Activated naive CD8-positive, alpha-beta T cell treated with anti-CD3 and anti-CD28 coated beads, Interleukin-2, amount 50 U/mL, for 24 hours (primary cell): ENCODE measurements around the gene SORL1.
"Not testable (repeated sequence)": the region's sequence is repeated elsewhere in the genome, so short reads cannot be mapped to it uniquely, and the experiment has no call there.

Experiments used
- ATAC-seq: fragments of 150-1000 bp; cut with Tn5 transposase; one replicate; pipeline ENCODE4 v1.10.0; 2021
- DNase-seq: peaks from one replicate; pipeline ENCODE4 v3.0.0; 2021
- H3K27ac Mint-ChIP-seq: one replicate; pipeline ENCODE4 v1.8.0; 2021; ENCODE audit warnings: mild to moderate bottlenecking, mixed read lengths
- H3K27me3 Mint-ChIP-seq: one replicate; pipeline ENCODE4 v1.8.0; 2021; ENCODE audit warnings: mixed read lengths
- H3K36me3 Mint-ChIP-seq: one replicate; pipeline ENCODE4 v1.8.0; 2021; ENCODE audit warnings: low read depth, mixed read lengths
- H3K4me1 Mint-ChIP-seq: one replicate; pipeline ENCODE4 v1.8.0; 2021; ENCODE audit warnings: mixed read lengths
- H3K4me3 Mint-ChIP-seq: one replicate; pipeline ENCODE4 v1.8.0; 2021; ENCODE audit warnings: mild to moderate bottlenecking, moderate library complexity, mixed read lengths
- H3K9me3 Mint-ChIP-seq: one replicate; pipeline ENCODE4 v1.8.0; 2021; ENCODE audit warnings: mixed read lengths

Gene SORL1

DNA sequence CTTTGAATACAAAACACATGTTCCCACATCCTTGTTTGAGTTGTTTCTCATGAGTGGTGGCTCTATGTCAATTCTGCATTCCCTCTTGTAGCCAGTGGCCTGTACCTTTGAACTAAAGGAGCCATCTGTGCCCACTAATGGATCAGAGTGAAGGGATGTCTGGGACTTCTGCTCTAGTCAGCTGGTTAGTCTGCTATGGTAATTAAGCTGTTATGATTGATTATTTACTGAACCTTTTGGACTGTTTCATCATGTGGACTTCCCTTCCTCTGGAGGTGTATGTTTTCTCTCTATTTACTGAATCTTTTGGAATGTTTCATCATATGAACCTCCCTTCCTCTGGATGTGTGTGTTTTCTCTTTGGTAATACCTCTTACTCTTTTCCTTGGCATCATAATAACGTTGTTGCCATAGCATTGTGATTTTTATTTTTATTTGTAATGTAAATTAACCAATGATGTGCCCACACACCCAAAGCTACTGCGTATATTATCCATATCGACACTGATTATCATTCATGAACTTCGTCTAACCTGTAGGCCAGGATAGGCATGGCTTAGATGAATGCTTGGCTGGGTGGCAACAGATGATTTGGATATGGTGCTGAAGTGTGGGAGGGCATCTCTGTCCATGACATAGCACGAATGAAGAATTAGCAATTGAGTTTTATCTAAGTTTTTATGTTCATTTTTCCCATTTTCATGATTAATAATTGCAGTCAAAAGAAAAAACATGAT, 113.0 kb downstream of the SORL1 start:
- Mint-ChIP-seq H3K4me1 (peaks cover 45% of the 10 kb centered on the region), H3K4me3 (no peak overlapping the region), H3K27ac (no peak overlapping the region), H3K36me3 (peaks cover 31% of the 10 kb centered on the region), H3K9me3 (no peaks in the 10 kb centered on the region), H3K27me3 (no peaks in the 10 kb centered on the region)
- ATAC-seq (no peak), DNase-seq (no peak)

DNA sequence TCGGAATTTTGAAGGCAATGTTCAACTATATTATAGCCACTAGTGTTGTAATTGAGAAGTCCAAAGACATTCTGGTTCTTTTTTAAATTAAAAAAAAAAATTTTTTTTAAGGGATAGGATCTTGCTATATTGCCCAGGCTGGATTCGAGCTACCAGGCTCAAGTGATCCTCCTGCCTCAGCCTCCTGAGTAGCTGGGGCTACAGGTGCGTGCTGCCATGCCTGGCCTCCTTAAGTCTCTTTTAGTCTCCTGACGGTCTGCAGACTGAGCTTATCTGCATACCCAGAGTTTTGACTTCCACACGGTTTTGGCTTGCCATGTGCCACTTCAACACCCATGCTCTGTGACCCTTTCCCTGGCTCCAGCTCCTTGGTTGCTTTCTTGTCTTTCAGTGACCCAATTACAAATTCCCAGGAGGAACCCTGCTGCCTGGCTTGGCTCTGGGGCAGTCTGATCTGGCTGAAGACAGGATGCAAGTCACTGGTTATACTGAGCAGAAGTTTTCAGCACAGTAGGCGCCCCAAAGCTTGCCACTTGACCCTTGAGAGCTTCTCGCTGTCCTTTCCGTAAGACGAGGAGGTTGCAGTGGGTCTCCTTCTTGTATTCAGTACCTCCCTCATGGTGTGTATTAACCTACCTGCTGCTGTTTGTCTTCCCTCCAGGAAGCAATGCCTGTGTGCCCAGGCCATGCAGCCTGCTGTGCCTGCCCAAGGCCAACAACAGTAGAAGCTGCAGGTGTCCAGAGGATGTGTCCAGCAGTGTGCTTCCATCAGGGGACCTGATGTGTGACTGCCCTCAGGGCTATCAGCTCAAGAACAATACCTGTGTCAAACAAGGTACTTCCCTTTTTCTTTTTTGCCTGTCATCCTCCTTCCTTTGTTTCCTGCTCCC, 114.4 kb downstream of the SORL1 start:
- Mint-ChIP-seq H3K27me3 (no peaks in the 10 kb centered on the region), H3K4me1 (peaks cover 38% of the 10 kb centered on the region), H3K27ac (peak overlapping the region; percentile 23), H3K4me3 (no peak overlapping the region), H3K36me3 (peaks cover 35% of the 10 kb centered on the region), H3K9me3 (no peaks in the 10 kb centered on the region)
- ATAC-seq (no peak), DNase-seq (no peak)

DNA sequence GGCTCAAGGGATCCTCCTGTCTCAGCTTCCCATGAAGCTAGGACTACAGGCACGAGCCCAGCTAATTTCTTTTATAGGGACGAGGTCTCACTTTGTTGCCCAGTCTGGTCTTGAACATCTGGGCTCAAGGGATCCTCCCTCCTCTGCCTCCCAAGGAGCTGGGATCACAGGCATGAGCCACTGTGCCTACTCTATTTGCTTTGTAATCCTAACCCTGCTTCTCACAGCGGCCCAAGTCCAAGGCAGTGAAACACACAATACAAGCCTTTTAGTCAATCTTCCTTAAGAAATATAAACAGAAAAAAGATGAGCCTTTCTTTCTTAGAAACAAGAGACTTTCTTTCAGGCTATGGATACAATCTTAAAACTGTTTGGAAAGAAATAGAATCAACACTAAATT, 115.9 kb downstream of the SORL1 start:
- Mint-ChIP-seq H3K36me3 (peaks cover 38% of the 10 kb centered on the region), H3K27ac (peak overlapping the region; percentile 50), H3K9me3 (no peaks in the 10 kb centered on the region), H3K4me1 (peaks cover 24% of the 10 kb centered on the region), H3K4me3 (no peak overlapping the region), H3K27me3 (no peaks in the 10 kb centered on the region)
- ATAC-seq (no peak), DNase-seq (no peak)

DNA sequence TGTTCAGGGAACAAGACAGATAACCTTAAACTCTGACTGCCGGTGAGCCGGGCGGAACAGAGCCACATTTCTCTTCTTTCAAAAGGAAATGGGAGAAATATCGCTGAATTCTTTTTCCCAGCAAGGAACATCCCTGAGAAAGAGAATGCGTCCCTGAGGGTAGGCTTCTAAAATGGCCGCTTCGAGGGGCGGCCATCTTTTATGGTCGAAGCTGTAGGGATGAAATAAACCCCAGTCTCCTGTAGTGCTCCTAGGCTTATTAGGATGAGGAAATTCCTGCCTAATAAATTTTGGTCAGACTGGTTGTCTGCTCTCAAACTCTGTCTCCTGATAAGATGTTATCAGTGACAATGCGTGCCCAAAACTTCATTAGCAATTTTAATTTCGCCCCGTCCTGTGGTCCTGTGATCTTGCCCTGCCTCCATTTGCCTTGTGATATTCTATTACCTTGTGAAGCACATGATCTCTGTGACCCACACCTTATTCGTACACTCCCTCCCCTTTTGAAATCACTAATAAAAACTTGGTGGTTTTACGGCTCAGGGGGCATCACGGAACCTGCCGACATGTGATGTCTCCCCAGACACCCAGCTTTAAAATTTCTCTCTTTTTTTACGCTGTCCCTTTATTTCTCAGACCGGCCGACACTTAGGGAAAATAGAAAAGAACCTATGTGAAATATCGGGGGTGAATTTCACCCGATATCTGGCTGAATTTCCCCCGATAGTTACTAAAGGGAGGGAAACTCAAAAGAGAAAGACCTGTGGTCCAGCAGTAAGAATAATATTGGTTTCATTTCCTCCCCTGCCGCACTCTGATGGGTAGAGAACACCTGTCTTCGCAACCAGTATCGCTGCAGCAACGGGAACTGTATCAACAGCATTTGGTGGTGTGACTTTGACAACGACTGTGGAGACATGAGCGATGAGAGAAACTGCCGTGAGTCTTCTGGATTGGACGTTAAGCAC, 117.5 kb downstream of the SORL1 start:
- H3K27me3 Mint-ChIP-seq, H3K4me3 Mint-ChIP-seq, ATAC-seq, H3K9me3 Mint-ChIP-seq, DNase-seq, H3K27ac Mint-ChIP-seq, H3K4me1 Mint-ChIP-seq: not testable (repeated sequence)
- H3K36me3 Mint-ChIP-seq, result peaks cover 41% of the 10 kb centered on the region

DNA sequence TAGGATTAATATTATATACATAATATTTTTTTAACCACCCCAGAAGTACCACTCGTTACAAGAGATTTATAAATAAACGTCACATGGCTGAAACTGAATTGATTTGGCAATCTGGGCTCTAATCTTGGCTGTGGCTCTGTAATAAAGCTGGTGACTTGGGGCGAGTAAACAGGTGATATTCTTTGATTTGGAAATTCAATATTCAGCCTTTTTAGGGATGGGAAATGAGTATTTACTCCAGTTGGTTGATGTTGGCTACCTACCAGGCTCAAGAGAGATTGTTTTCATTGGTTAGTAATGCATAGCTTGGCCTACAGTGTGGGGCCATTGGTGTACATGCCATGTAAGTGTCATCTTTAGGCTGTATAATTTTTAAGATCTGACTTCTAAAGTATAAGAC, 118.3 kb downstream of the SORL1 start:
- Mint-ChIP-seq H3K4me1 (peaks cover 15% of the 10 kb centered on the region), H3K36me3 (peaks cover 39% of the 10 kb centered on the region), H3K27ac (no peak overlapping the region), H3K4me3 (no peak overlapping the region), H3K9me3 (no peaks in the 10 kb centered on the region), H3K27me3 (no peaks in the 10 kb centered on the region)
- DNase-seq, result no peak
- ATAC-seq, result no peak

DNA sequence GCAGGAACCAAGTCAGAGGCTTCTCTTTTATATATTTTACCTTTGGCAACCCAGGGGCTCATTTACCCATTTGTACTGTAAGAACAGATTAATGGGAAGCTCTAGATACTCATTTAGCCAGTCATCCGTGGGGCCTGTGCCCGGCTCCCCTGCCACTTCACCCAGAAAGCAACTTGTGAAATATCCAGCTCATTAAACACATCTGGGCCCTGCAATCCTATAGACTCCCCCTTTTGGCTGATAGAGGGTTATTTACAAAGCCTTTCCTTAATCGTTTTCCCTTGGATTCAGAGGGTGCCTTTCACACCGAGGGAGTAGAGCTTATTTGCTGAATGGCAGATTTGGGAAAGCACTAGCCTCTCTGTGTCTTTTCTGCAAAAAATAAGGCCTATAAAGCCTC, 119.4 kb downstream of the SORL1 start:
- Mint-ChIP-seq H3K36me3 (peaks cover 43% of the 10 kb centered on the region), H3K27ac (no peak overlapping the region), H3K4me3 (no peak overlapping the region), H3K27me3 (no peaks in the 10 kb centered on the region), H3K9me3 (no peaks in the 10 kb centered on the region), H3K4me1 (peaks cover 21% of the 10 kb centered on the region)
- ATAC-seq (no peak), DNase-seq (no peak)

DNA sequence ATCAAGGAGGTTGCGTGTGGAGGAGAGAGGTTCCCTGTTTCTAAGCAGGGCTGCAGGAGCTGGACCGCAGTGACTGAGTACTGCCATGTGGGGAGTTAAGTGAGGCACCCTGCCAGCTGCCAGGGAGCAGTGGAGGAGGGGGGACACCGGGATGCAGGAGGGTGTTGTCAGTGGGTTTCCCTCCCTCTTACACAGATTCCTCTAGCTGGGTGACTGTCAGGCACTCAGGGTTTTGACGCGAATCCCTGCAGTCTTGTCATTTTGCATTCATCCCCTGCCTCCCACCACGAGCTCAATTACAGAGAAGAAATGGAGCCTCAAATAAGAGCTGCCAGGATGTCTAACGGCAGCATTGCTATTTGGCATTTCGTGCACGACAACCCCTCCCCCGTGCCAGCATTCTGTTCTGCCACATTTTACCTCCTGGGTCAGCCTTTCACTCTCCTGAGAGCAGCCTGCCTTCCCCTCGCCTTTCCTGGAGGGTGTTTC, 120.5 kb downstream of the SORL1 start:
- no peaks in the 10 kb centered on the region for H3K27me3 Mint-ChIP-seq
- no peak for ATAC-seq
- no peaks in the 10 kb centered on the region for H3K9me3 Mint-ChIP-seq
- peaks cover 15% of the 10 kb centered on the region for H3K4me1 Mint-ChIP-seq
- H3K36me3 Mint-ChIP-seq, result peaks cover 45% of the 10 kb centered on the region
- H3K4me3 Mint-ChIP-seq, result no peak overlapping the region
- peak overlapping the region; percentile 20 for H3K27ac Mint-ChIP-seq
- DNase-seq, result no peak

DNA sequence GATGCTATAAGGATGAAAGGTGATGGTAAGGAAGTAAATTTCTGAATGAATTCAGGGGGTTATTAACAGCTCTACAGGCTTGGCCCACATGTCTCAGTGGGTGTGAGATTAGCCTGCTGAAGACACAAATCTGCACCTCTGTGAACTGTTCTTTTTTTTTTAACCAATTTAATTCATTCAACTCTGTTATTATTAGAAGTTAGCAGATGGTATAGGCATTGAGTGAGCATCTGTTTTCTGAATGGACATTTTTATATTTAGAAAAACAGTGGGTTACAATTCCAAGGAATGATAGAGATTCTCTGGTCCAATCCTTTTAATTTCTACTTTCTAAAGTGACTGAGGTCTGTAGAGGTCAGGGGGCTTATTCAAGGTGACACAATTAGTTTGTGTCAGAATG, 122.7 kb downstream of the SORL1 start:
- Mint-ChIP-seq H3K27ac (no peak overlapping the region), H3K4me3 (no peak overlapping the region), H3K27me3 (no peaks in the 10 kb centered on the region), H3K36me3 (peaks cover 58% of the 10 kb centered on the region), H3K9me3 (peaks cover under 1% of the 10 kb centered on the region), H3K4me1 (peaks cover 16% of the 10 kb centered on the region)
- DNase-seq, result no peak
- no peak for ATAC-seq

DNA sequence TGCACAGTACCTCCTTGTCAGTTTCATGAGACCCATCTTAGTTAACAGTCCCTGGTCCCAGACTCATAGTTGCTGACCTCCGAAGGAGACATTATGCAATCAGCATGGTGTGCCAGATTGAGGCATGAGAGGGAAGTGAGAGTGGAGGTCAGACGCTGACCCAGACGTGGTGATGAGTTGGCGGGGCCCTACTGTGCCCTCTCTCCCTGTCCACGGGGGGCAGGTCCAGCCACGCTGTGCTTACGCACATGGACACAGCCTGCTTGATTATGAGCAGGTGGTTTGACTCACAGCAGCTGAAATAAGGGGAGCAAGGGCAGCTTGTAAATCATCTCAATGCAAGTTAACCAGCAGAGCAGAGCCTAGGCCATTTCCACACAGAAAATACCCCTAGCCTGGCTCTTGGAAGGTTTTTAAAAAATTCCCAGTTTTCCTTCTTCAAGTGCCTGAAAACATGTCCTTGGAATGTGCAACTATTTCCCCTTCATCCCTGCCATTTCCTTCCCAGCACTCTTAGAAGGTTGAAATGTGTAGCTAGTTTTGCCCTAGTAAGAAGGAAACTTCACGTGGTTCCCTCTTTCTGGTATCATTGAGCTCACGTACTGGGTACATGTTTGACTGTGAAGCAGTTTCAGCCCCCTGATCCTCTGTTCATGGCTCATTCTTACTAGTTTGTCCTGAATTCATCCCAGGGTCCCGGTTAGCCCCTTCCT, 123.3 kb downstream of the SORL1 start:
- DNase-seq (no peak), ATAC-seq (no peak)
- Mint-ChIP-seq H3K27me3 (no peaks in the 10 kb centered on the region), H3K27ac (peak overlapping the region; percentile 25), H3K4me1 (peaks cover 16% of the 10 kb centered on the region), H3K36me3 (peaks cover 64% of the 10 kb centered on the region), H3K9me3 (peaks cover 6% of the 10 kb centered on the region), H3K4me3 (no peak overlapping the region)

DNA sequence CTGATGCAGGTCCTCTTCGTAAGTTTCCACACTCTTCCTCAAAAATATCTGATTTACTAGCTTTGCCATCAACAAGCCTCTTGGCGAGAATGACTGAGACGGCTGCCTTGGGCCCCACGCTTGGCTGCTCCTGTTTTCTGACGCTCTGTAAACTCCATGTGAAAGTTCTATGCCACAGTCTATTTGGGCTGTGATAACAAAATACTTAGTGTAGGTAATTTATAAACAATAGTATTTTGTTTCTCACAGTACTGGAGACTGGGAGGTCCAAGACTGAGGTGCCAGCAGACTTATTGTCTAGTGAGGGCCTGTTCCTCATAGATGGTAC, 123.8 kb downstream of the SORL1 start:
- Mint-ChIP-seq H3K9me3 (peaks cover 6% of the 10 kb centered on the region), H3K27ac (peak overlapping the region; percentile 25), H3K36me3 (peaks cover 68% of the 10 kb centered on the region), H3K4me1 (peaks cover 16% of the 10 kb centered on the region), H3K27me3 (no peaks in the 10 kb centered on the region), H3K4me3 (no peak overlapping the region)
- DNase-seq (no peak), ATAC-seq (no peak)

DNA sequence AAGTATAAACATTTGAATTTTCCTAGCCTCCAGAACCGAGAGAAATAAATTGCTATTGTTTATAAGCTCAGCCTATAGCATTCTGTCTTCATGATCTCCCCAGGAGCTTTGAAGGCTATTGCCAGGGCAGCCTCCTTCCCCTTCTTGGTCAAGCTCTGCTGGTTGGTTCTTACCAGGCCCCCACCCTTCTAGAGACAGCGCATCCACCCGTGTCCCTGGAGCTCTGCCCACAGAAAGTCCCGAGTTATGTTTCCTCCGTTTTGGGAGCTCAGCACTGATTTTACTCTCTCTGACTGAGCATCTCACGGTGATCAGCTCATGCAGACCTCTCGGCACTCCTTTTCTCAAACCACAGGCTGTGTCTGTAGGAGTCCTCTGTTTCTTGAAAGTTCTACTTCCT, 124.4 kb downstream of the SORL1 start:
- DNase-seq (no peak), ATAC-seq (no peak)
- H3K4me1 Mint-ChIP-seq, result peaks cover 20% of the 10 kb centered on the region
- H3K36me3 Mint-ChIP-seq, result peaks cover 70% of the 10 kb centered on the region
- no peaks in the 10 kb centered on the region for H3K27me3 Mint-ChIP-seq
- H3K4me3 Mint-ChIP-seq, result no peak overlapping the region
- no peak overlapping the region for H3K27ac Mint-ChIP-seq
- peaks cover 6% of the 10 kb centered on the region for H3K9me3 Mint-ChIP-seq

DNA sequence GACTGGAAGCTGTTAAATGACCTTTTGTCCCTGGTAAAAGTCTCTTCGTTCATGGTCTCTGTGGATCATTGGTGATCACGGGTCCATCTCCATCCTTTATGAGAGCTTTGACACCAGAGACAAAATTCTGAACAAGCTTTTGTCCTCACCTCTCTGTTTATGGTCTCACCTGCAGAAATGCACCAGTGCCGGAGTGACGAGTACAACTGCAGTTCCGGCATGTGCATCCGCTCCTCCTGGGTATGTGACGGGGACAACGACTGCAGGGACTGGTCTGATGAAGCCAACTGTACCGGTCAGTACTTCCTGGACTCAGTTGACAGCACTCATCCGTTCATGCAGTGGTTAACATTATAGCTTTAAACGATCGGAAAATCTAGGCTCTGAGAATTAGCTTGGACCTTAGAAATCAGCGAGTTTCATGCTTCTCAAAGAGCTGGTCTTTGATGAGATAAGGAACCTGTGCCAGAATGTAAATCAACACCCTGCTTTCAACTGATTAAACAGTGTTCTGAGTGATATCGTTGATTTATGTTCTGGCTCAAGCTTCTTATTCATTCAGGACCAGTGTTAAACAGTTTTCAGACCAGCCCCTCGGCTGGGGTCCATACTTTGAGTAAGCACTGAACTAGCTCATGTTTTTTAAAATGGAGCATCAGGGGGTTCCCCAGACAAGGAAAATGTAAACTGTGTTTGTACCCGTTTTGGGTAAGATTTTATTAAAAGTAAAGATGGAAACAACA, 125.2 kb downstream of the SORL1 start:
- Mint-ChIP-seq H3K27ac (peak overlapping the region; percentile 19), H3K4me3 (no peak overlapping the region), H3K27me3 (no peaks in the 10 kb centered on the region), H3K9me3 (peaks cover 6% of the 10 kb centered on the region), H3K4me1 (peaks cover 28% of the 10 kb centered on the region), H3K36me3 (peaks cover 69% of the 10 kb centered on the region)
- DNase-seq (no peak), ATAC-seq (no peak)

DNA sequence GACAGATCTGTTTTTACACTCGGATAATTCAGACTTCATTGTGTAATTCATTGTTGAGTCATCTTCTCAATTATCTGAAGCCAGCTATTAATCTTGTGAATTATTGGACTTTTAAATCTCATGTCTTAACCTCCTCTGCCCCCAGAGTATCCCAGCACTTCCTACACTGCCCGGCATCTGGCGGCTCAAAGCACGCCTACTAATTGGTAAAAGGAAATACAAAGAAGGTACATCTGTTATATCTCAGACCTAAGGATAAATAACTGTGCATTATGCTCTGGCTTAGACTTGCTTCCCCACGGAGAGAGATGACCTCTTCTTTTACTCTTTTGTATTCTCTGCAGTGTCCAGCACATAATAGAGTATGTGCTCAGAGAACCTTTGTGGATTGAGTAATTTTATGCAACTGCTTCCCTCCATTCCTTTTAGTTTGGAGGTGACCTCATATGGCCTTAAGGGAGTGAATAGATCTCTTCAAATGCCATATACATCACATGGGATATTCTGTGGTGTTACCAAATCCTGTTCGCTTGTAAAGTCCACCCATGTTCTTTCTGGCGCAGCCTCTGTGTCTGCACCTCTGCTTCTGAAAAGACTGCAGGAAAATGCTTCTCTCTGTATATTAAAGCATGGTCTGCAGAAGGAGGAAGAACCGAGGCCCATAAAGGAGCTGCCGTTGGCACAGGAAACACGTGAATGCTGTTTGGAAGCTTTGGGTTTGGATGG, 126.3 kb downstream of the SORL1 start:
- DNase-seq (no peak), ATAC-seq (no peak)
- peaks cover 38% of the 10 kb centered on the region for H3K4me1 Mint-ChIP-seq
- no peaks in the 10 kb centered on the region for H3K27me3 Mint-ChIP-seq
- H3K36me3 Mint-ChIP-seq, result peaks cover 65% of the 10 kb centered on the region
- H3K4me3 Mint-ChIP-seq, result no peak overlapping the region
- peaks cover 6% of the 10 kb centered on the region for H3K9me3 Mint-ChIP-seq
- no peak overlapping the region for H3K27ac Mint-ChIP-seq
